ENCODE measurements around the gene C7orf33. TPM values are rescaled to one million over a fixed set of nuclear protein-coding genes. Genes with fewer than 3 reads are reported as not detected.

C7orf33 gene
- total and polyA plus RNA-seq, 9 of the 15 experiments (the other 6 are each of a cell fraction or from before 2014, with no cell fraction given), result 0.04 TPM; not detected in 8

DNA sequence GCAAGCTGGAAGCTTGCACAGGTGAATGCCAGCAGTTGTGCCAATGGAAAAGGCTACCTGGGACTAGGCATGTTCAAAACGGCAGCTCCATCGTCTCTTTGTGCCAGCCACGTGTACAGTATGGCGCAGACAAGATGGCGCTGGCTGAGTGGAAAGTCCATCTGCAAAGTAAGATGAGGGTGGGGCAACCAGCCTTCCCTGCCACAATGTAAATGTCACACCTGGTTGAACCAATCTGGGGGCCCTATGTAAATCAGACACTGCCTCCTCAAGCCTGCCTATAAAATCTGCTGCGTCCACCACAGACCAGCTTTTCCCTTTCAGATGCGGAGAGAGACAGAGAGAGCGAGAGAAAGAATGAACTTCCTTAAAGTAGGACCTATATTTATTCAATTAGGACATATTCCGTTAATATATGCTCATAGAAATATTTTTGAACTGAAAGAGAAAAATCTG is 18.5 kb upstream of the C7orf33 start (continued):
- TF ChIP-seq, protein P1, sequence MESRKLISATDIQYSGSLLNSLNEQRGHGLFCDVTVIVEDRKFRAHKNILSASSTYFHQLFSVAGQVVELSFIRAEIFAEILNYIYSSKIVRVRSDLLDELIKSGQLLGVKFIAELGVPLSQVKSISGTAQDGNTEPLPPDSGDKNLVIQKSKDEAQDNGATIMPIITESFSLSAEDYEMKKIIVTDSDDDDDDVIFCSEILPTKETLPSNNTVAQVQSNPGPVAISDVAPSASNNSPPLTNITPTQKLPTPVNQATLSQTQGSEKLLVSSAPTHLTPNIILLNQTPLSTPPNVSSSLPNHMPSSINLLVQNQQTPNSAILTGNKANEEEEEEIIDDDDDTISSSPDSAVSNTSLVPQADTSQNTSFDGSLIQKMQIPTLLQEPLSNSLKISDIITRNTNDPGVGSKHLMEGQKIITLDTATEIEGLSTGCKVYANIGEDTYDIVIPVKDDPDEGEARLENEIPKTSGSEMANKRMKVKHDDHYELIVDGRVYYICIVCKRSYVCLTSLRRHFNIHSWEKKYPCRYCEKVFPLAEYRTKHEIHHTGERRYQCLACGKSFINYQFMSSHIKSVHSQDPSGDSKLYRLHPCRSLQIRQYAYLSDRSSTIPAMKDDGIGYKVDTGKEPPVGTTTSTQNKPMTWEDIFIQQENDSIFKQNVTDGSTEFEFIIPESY (CRISPR knock-in tag; IDR thresholded peaks at IDR 0.05), result 0 out of 2 replicates have a peak, but pooled peaks have one; percentile 41
- TF ChIP-seq, protein P2, sequence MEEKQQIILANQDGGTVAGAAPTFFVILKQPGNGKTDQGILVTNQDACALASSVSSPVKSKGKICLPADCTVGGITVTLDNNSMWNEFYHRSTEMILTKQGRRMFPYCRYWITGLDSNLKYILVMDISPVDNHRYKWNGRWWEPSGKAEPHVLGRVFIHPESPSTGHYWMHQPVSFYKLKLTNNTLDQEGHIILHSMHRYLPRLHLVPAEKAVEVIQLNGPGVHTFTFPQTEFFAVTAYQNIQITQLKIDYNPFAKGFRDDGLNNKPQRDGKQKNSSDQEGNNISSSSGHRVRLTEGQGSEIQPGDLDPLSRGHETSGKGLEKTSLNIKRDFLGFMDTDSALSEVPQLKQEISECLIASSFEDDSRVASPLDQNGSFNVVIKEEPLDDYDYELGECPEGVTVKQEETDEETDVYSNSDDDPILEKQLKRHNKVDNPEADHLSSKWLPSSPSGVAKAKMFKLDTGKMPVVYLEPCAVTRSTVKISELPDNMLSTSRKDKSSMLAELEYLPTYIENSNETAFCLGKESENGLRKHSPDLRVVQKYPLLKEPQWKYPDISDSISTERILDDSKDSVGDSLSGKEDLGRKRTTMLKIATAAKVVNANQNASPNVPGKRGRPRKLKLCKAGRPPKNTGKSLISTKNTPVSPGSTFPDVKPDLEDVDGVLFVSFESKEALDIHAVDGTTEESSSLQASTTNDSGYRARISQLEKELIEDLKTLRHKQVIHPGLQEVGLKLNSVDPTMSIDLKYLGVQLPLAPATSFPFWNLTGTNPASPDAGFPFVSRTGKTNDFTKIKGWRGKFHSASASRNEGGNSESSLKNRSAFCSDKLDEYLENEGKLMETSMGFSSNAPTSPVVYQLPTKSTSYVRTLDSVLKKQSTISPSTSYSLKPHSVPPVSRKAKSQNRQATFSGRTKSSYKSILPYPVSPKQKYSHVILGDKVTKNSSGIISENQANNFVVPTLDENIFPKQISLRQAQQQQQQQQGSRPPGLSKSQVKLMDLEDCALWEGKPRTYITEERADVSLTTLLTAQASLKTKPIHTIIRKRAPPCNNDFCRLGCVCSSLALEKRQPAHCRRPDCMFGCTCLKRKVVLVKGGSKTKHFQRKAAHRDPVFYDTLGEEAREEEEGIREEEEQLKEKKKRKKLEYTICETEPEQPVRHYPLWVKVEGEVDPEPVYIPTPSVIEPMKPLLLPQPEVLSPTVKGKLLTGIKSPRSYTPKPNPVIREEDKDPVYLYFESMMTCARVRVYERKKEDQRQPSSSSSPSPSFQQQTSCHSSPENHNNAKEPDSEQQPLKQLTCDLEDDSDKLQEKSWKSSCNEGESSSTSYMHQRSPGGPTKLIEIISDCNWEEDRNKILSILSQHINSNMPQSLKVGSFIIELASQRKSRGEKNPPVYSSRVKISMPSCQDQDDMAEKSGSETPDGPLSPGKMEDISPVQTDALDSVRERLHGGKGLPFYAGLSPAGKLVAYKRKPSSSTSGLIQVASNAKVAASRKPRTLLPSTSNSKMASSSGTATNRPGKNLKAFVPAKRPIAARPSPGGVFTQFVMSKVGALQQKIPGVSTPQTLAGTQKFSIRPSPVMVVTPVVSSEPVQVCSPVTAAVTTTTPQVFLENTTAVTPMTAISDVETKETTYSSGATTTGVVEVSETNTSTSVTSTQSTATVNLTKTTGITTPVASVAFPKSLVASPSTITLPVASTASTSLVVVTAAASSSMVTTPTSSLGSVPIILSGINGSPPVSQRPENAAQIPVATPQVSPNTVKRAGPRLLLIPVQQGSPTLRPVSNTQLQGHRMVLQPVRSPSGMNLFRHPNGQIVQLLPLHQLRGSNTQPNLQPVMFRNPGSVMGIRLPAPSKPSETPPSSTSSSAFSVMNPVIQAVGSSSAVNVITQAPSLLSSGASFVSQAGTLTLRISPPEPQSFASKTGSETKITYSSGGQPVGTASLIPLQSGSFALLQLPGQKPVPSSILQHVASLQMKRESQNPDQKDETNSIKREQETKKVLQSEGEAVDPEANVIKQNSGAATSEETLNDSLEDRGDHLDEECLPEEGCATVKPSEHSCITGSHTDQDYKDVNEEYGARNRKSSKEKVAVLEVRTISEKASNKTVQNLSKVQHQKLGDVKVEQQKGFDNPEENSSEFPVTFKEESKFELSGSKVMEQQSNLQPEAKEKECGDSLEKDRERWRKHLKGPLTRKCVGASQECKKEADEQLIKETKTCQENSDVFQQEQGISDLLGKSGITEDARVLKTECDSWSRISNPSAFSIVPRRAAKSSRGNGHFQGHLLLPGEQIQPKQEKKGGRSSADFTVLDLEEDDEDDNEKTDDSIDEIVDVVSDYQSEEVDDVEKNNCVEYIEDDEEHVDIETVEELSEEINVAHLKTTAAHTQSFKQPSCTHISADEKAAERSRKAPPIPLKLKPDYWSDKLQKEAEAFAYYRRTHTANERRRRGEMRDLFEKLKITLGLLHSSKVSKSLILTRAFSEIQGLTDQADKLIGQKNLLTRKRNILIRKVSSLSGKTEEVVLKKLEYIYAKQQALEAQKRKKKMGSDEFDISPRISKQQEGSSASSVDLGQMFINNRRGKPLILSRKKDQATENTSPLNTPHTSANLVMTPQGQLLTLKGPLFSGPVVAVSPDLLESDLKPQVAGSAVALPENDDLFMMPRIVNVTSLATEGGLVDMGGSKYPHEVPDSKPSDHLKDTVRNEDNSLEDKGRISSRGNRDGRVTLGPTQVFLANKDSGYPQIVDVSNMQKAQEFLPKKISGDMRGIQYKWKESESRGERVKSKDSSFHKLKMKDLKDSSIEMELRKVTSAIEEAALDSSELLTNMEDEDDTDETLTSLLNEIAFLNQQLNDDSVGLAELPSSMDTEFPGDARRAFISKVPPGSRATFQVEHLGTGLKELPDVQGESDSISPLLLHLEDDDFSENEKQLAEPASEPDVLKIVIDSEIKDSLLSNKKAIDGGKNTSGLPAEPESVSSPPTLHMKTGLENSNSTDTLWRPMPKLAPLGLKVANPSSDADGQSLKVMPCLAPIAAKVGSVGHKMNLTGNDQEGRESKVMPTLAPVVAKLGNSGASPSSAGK (IDR thresholded peaks at IDR 0.05), result peak; percentile 96
- TF ChIP-seq POLR2G (IDR thresholded peaks at IDR 0.05; ENCODE audit: low read depth, low read length) (peak; percentile 36; the same call in 1 of the 2 replicates), CBX3 (IDR thresholded peaks at IDR 0.05; ENCODE audit: borderline replicate concordance in 1 of 2, low read length in 2 of 2) (peak in 1 of 2 experiments; percentile 94; a peak in 2 of 3 replicates), SOX6 (IDR thresholded peaks at IDR 0.05) (no peak), EHMT2 (IDR thresholded peaks at IDR 0.05) (peak; percentile 86; the same call in 1 of the 2 replicates), HDAC8 (tag; IDR thresholded peaks at IDR 0.05) (peak; percentile 75), POLR2B (IDR thresholded peaks at IDR 0.05; ENCODE audit: low read depth, partially characterized antibody) (peak; percentile 39), PTRF (tag; IDR thresholded peaks at IDR 0.05) (0 out of 2 replicates have a peak, but pooled peaks have one; percentile 41), ATF1 (CRISPR knock-in tag; IDR thresholded peaks at IDR 0.05) (no peak), ATF1 (tag; IDR thresholded peaks at IDR 0.05) (peak; percentile 61)
- TF ChIP-seq, protein P3, sequence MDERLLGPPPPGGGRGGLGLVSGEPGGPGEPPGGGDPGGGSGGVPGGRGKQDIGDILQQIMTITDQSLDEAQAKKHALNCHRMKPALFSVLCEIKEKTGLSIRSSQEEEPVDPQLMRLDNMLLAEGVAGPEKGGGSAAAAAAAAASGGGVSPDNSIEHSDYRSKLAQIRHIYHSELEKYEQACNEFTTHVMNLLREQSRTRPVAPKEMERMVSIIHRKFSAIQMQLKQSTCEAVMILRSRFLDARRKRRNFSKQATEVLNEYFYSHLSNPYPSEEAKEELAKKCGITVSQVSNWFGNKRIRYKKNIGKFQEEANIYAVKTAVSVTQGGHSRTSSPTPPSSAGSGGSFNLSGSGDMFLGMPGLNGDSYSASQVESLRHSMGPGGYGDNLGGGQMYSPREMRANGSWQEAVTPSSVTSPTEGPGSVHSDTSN (CRISPR knock-in tag; IDR thresholded peaks at IDR 0.05; ENCODE audit: low read depth), result no peak
- TF ChIP-seq, protein P3 (tag; conservative IDR thresholded peaks at IDR 0.05; ENCODE audit: low read depth), result 0 out of 2 replicates have a peak, but pooled peaks have one; percentile 10
